HG03280 (cell line): ENCODE data around the gene DEFB113.

Experiments
- ATAC-seq: cut with Tn5 transposase; IDR thresholded peaks from one replicate; pipeline ENCODE4 v1.9.1; 2021; ENCODE audit warnings: mild to moderate bottlenecking, moderate library complexity; ENCODE audit not compliant: unreplicated experiment

The DEFB113 gene

GRCh38 chr6:49937811-49938210 lies 31.6 kb downstream of the DEFB113 start:
- ATAC-seq, result no peak

GRCh38 chr6:49937017-49937416 lies 32.4 kb downstream of the DEFB113 start:
- ATAC-seq, result no peak

GRCh38 chr6:49935387-49935786 lies 34.0 kb downstream of the DEFB113 start:
- no peak for ATAC-seq

GRCh38 chr6:49934770-49935169 lies 34.7 kb downstream of the DEFB113 start:
- no peak for ATAC-seq

- ATAC-seq, result no peak
Observed at GRCh38 chr6:49933526-49933925, 35.9 kb downstream of the DEFB113 start.

GRCh38 chr6:49929340-49929739 lies 40.1 kb downstream of the DEFB113 start:
- ATAC-seq, result no peak

- no peak for ATAC-seq
Observed at GRCh38 chr6:49923826-49924225, 45.6 kb downstream of the DEFB113 start.

GRCh38 chr6:49919935-49920644 lies 49.3 kb downstream of the DEFB113 start:
- no peak for ATAC-seq

- ATAC-seq, result no peak
Observed at GRCh38 chr6:49919261-49919660, 50.2 kb downstream of the DEFB113 start.

- ATAC-seq, result no peak
Observed at GRCh38 chr6:49918787-49919186, 50.6 kb downstream of the DEFB113 start.
